K562 (cell line): ENCODE measurements around the gene SFRP5. TPM values are rescaled to one million over a fixed set of nuclear protein-coding genes. Genes with fewer than 3 reads are reported as not detected.

Source experiments
- ATAC-seq: fragments of 200-7000 bp; cut with Tn5 transposase; 3 replicates; pipeline ENCODE4 v1.9.1; 2020; ENCODE audit warnings: moderate library complexity
- BruUV-seq: library from RNA; stranded (reverse); fragments of 400-500 nt; replicated peaks from 2 replicates; lab custom pipeline; 2021; lab: Mats Ljungman, UMichigan
- CTCF ChIA-PET: fragments of 300-600 bp; formaldehyde crosslinking; extraction: SDS; loops from one replicate; lab custom pipeline; 2021; ENCODE audit warnings: low intra/inter-chr PET ratio; lab: Yijun Ruan, JAX
- POLR2A ChIA-PET: fragments of 300-600, 350-650 bp; sonication (Branson Sonifier 250); formaldehyde crosslinking; extraction: SDS; loops from one replicate; lab custom pipeline; 2021; ENCODE audit warnings: antibody characterized with exemption, inconsistent platforms; lab: Yijun Ruan, JAX
- DNase-seq, 4 experiments: peaks; one replicate each; pipeline versions ENCODE4 v3.0.0 to v3.0.0-alpha.2; 2011 to 2018; ENCODE audit warnings: low spot score in 3 of 4, mixed read lengths in 3 of 4; ENCODE audit errors: extremely low read depth in 1 of 4
- FAIRE-seq: peaks from 2 replicates; lab custom pipeline; 2011; peaks lifted over from hg19 to GRCh38; lab: Jason Lieb, UNC
- H2AFZ ChIP-seq: 2 replicates; pipeline ENCODE4 v1.6.0; 2011; ENCODE audit warnings: low read depth, low read length, control low read depth, inconsistent platforms
- H3K27ac ChIP-seq: fragments of 200-600 bp; 3 replicates; pipeline ENCODE4 v1.8.0; 2011; ENCODE audit warnings: low read depth, mild to moderate bottlenecking, control low read depth, inconsistent platforms, low read length, moderate library complexity, mixed read lengths; ENCODE audit errors: extremely low read depth
- H3K27me3 ChIP-seq, 2 experiments: fragments of 300-600 bp in 1 of 2; 2 replicates in 1 of 2; 3 replicates in 1 of 2; pipeline versions ENCODE4 v1.6.0 to v1.8.0; 2011; ENCODE audit warnings: inconsistent platforms in 2 of 2, low read length in 2 of 2, mild to moderate bottlenecking in 1 of 2, mixed read lengths in 1 of 2, moderate library complexity in 1 of 2; ENCODE audit not compliant: control insufficient read depth in 2 of 2, insufficient read depth in 2 of 2
- H3K36me3 ChIP-seq: fragments of 300-600 bp; 3 replicates; pipeline ENCODE4 v1.8.0; 2011; ENCODE audit warnings: mild to moderate bottlenecking, low read length, inconsistent platforms; ENCODE audit not compliant: control insufficient read depth, insufficient read depth
- H3K4me1 ChIP-seq, 2 experiments: fragments of 200-600 bp in 1 of 2; replicated peaks in 1 of 2; 2 replicates in 1 of 2; 3 replicates in 1 of 2; pipeline versions ENCODE4 v1.5.1 to v1.8.0; 2011; ENCODE audit warnings: inconsistent platforms in 2 of 2, low read length in 2 of 2, mild to moderate bottlenecking in 1 of 2, mixed read lengths in 1 of 2, moderate library complexity in 1 of 2; ENCODE audit not compliant: control insufficient read depth in 2 of 2, insufficient read depth in 2 of 2
- H3K4me2 ChIP-seq: 2 replicates; pipeline ENCODE4 v1.6.1; 2011; ENCODE audit warnings: low read length, control low read depth, inconsistent platforms, mixed read lengths; ENCODE audit not compliant: insufficient read depth
- H3K4me3 ChIP-seq: fragments of 200-600 bp; sonication (generic), shearing (Covaris generic); 2 replicates; pipeline ENCODE4 v1.5.1; 2016; ENCODE audit warnings: control low read depth, inconsistent platforms
- H3K79me2 ChIP-seq: fragments of 200-600 bp; 3 replicates; pipeline ENCODE4 v1.8.0; 2011; ENCODE audit warnings: low read length, inconsistent platforms; ENCODE audit not compliant: control insufficient read depth, insufficient read depth
- H3K9ac ChIP-seq, 2 experiments: 2 replicates each; pipeline versions ENCODE4 v1.6.0 to v1.6.1; 2011; ENCODE audit warnings: low read depth in 2 of 2, low read length in 2 of 2, control low read depth in 1 of 2, inconsistent platforms in 1 of 2, mild to moderate bottlenecking in 1 of 2, mixed read lengths in 1 of 2; ENCODE audit not compliant: insufficient read depth in 1 of 2
- H3K9me1 ChIP-seq: one replicate; pipeline ENCODE4 v1.6.0; 2011; ENCODE audit warnings: inconsistent platforms, mild to moderate bottlenecking, low read length, moderate library complexity; ENCODE audit not compliant: control insufficient read depth, insufficient read depth
- H3K9me3 ChIP-seq: replicated peaks from 2 replicates; pipeline ENCODE4 v1.5.1; 2011; ENCODE audit warnings: low read depth, low read length, inconsistent platforms; ENCODE audit not compliant: control insufficient read depth, insufficient read depth
- H4K20me1 ChIP-seq: replicated peaks from 2 replicates; pipeline ENCODE4 v1.6.1; 2011; ENCODE audit warnings: low read length, inconsistent platforms, mixed read lengths; ENCODE audit not compliant: control insufficient read depth, insufficient read depth
- FOXK1 ChIP-seq: sonication (generic); formaldehyde crosslinking; IDR thresholded peaks from 2 replicates; pipeline ENCODE4 v1.8.0; 2022; ENCODE audit warnings: missing genetic modification reagents, mild to moderate bottlenecking, borderline replicate concordance
- FOXK2 ChIP-seq, 2 experiments: fragments of 450-650 bp; IDR thresholded peaks in 1 of 2; conservative IDR thresholded peaks in 1 of 2; 2 replicates each; pipeline ENCODE4 v1.6.1; 2016; ENCODE audit warnings: low read depth in 2 of 2, mild to moderate bottlenecking in 1 of 2
- MAFG ChIP-seq: fragments of 450-650 bp; conservative IDR thresholded peaks from 2 replicates; pipeline ENCODE4 v1.6.1; 2016; ENCODE audit warnings: missing genetic modification characterization, missing compliant biosample characterization
- NFIX ChIP-seq: fragments of 250-450 bp; sonication (Bioruptor Pico); IDR thresholded peaks from 2 replicates; pipeline ENCODE4 v1.4.0; 2020; ENCODE audit warnings: low read depth, mild to moderate bottlenecking, moderate library complexity
- NUFIP1 ChIP-seq: fragments of 450-650 bp; IDR thresholded peaks from 2 replicates; pipeline ENCODE4 v1.6.1; 2018; ENCODE audit not compliant: partially characterized antibody
- RBFOX2 ChIP-seq: fragments of 200-400 bp; formaldehyde crosslinking; IDR thresholded peaks from 2 replicates; pipeline ENCODE4 v1.6.1; 2017; ENCODE audit warnings: low read depth, mild to moderate bottlenecking, low read length, moderate library complexity
- SMARCB1 ChIP-seq: IDR thresholded peaks from 2 replicates; pipeline ENCODE4 v1.6.1; 2011; ENCODE audit warnings: improper control_type of control experiment, low read depth; ENCODE audit not compliant: insufficient read length
- TBP ChIP-seq: optimal IDR thresholded peaks from 2 replicates; pipeline ENCODE3; 2011; ENCODE audit warnings: low read depth, low read length, improper control_type of control experiment
- in situ Hi-C: fragments of 300-500 bp; cut with MboI; formaldehyde crosslinking; loops from 4 replicates; pipeline ENCODE4 v1.15.0; 2018; ENCODE audit warnings: inconsistent platforms, mixed read lengths
- intact Hi-C: fragments of 100-400 bp; cut with micrococcal nuclease; formaldehyde crosslinking; loops from 2 replicates; pipeline ENCODE4 v1.14.2; 2022
- polyA plus RNA-seq, 8 experiments: library from polyadenylated mRNA; depleted of rRNA in 4 of 8; stranded (reverse) in 5 of 8; unstranded in 3 of 8; fragments of >200 nt; fragmentation: Nextera tagmentation in 2 of 8; fragmentation: Illumina TruSeq in 1 of 8; extraction: Ambion mirVana in 2 of 8; extraction: Trizol in 1 of 8; gene quantifications; 2 replicates each; pipeline versions ENCODE4 v1.2.1 to v1.2.3, GENCODE V29; 2011 to 2014; ENCODE audit warnings: inconsistent platforms in 1 of 8, missing spikeins in 1 of 8
- total RNA-seq, 7 experiments: library from RNA; depleted of rRNA in 6 of 7; stranded (reverse); fragments of >200 nt in 6 of 7; fragmentation: Illumina TruSeq in 2 of 7; extraction: Trizol in 2 of 7; gene quantifications; 2 replicates each; pipeline versions ENCODE4 v1.2.1 to v1.2.3, GENCODE V29; 2011 to 2021; ENCODE audit warnings: low replicate concordance in 1 of 7
- TF ChIP-seq, protein P1 (sequence below): sonication (generic); formaldehyde crosslinking; IDR thresholded peaks from 2 replicates; pipeline ENCODE4 v1.8.1; 2023; ENCODE audit warnings: mild to moderate bottlenecking, missing genetic modification reagents

SFRP5 gene
- total and polyA plus RNA-seq, 9 of the 15 experiments (the other 6 are each of a cell fraction or from before 2014, with no cell fraction given) = 0.07 to 0.29 (median 0.13) TPM; not detected in 3

DNA sequence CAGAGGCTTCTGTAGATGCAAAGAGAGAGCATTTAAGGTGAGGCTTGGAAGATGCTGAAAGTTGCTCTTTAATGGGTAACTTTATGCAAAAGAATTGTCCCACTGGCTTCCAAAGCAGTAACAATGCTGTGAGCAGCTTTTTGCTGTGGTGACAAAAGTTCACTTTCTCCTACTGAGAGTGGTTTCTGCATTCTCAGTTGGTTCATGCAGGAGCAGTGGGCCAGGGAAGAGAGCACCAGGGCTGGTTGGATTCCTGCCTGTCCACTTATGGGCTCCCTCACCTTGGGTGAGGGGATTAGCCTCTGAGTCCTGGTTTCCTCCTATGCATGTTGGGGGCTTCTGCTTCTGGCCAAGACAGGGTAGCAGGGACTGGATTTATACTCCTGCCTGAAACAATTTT, 46.8 kb upstream of the SFRP5 start:
- H2AFZ ChIP-seq = no peak overlapping the region
- no peaks in the 10 kb centered on the region for H4K20me1 ChIP-seq
- H3K4me3 ChIP-seq = no peak overlapping the region
- no peaks in the 10 kb centered on the region; a peak in 1 of 5 replicates for H3K4me1 ChIP-seq
- no peak overlapping the region for H3K27ac ChIP-seq
- FAIRE-seq (no peak), ATAC-seq (no peak), DNase-seq (no peak)
- H3K9me1 ChIP-seq = no peaks in the 10 kb centered on the region
- H3K4me2 ChIP-seq = no peak overlapping the region
- POLR2A ChIA-PET = no interaction called here
- no peaks in the 10 kb centered on the region for H3K79me2 ChIP-seq
- no peaks in the 10 kb centered on the region for H3K36me3 ChIP-seq
- H3K9ac ChIP-seq = no peak overlapping the region
- TF ChIP-seq RBFOX2 (no peak), FOXK2 (conservative IDR thresholded peaks at IDR 0.05 in 1 of 2, IDR thresholded peaks at IDR 0.05 in 1 of 2; ENCODE audit: low read depth in 2 of 2) (no peak), FOXK1 (CRISPR knock-in tag) (no peak), NFIX (no peak), TBP (no peak), MAFG (no peak), SMARCB1 (no peak), NUFIP1 (no peak)
- TF ChIP-seq, protein P1, sequence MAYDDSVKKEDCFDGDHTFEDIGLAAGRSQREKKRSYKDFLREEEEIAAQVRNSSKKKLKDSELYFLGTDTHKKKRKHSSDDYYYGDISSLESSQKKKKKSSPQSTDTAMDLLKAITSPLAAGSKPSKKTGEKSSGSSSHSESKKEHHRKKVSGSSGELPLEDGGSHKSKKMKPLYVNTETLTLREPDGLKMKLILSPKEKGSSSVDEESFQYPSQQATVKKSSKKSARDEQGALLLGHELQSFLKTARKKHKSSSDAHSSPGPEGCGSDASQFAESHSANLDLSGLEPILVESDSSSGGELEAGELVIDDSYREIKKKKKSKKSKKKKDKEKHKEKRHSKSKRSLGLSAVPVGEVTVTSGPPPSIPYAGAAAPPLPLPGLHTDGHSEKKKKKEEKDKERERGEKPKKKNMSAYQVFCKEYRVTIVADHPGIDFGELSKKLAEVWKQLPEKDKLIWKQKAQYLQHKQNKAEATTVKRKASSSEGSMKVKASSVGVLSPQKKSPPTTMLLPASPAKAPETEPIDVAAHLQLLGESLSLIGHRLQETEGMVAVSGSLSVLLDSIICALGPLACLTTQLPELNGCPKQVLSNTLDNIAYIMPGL (CRISPR knock-in tag) = no peak
- H3K9me3 ChIP-seq = no peaks in the 10 kb centered on the region
- CTCF ChIA-PET = no interaction called here
- intact Hi-C loops (no loop called here), in situ Hi-C loops (no loop called here)
- BruUV-seq = no TSS peak
- H3K27me3 ChIP-seq = peaks cover 0 to 9% of the 10 kb centered on the region in 2 experiments; a peak in 2 of 5 replicates
